Ascending aorta (tissue), 2 donors: Measurements from ENCODE around the gene C1orf50. TPM values are rescaled to one million over a fixed set of nuclear protein-coding genes. Genes with fewer than 3 reads are reported as not detected.

Source experiments
- DNase-seq, 2 donors: peaks; one replicate each; pipeline ENCODE4 v3.0.0-alpha.2; 2019; ENCODE audit warnings: low spot score in 2 of 2
- H3K27ac ChIP-seq, 2 donors: fragments of 200-600 bp; sonication (generic); one replicate each; pipeline ENCODE4 v1.5.1; 2016 to 2017; ENCODE audit warnings: mild to moderate bottlenecking in 1 of 2
- H3K27me3 ChIP-seq: fragments of 200-600 bp; sonication (generic); one replicate; pipeline ENCODE4 v1.5.1; 2017
- H3K36me3 ChIP-seq, 2 donors: fragments of 200-600 bp; sonication (generic); one replicate each; pipeline ENCODE4 v1.5.1; 2016
- H3K4me1 ChIP-seq, 2 donors: fragments of 200-600 bp; sonication (generic); one replicate each; pipeline ENCODE4 v1.5.1; 2016 to 2017; ENCODE audit warnings: mild to moderate bottlenecking in 1 of 2
- H3K4me3 ChIP-seq, 2 donors: fragments of 200-600 bp; sonication (generic); one replicate each; pipeline ENCODE4 v1.5.1; 2016 to 2017; ENCODE audit warnings: mild to moderate bottlenecking in 1 of 2
- H3K9me3 ChIP-seq, 2 donors: fragments of 200-600 bp; sonication (generic); one replicate each; pipeline ENCODE4 v1.5.1; 2016
- CTCF ChIP-seq, 3 experiments: fragments of 200-600 bp in 2 of 3; fragments of 450-650 bp in 1 of 3; sonication (generic) in 2 of 3; IDR thresholded peaks; one replicate each; pipeline ENCODE4 v1.5.1; 2016 to 2019; ENCODE audit warnings: antibody characterized with exemption in 3 of 3, mild to moderate bottlenecking in 1 of 3, moderate library complexity in 1 of 3
- intact Hi-C: fragments of 100-400 bp; cut with DNase I; formaldehyde crosslinking; loops from one replicate; pipeline ENCODE4 v1.15.1; 2023
- total RNA-seq: library from RNA; depleted of rRNA; stranded (reverse); fragments of >200 nt; gene quantifications from one replicate; pipeline ENCODE4 v1.1.0, GENCODE V29; 2016

C1orf50 gene
- total RNA-seq, 1 donor from 2014 or later = 0.64 TPM

- no peaks in the 10 kb centered on the region for H3K9me3 ChIP-seq
- no peaks in the 10 kb centered on the region for H3K4me1 ChIP-seq
- TF ChIP-seq CTCF (IDR thresholded peaks at IDR 0.05) = no peak
- intact Hi-C loops = no loop called here
- H3K27me3 ChIP-seq = no peaks in the 10 kb centered on the region
- no peak overlapping the region for H3K27ac ChIP-seq
- no peak overlapping the region for H3K4me3 ChIP-seq
- no peak for DNase-seq
- peaks cover 11 to 13% of the 10 kb centered on the region in 2 donors for H3K36me3 ChIP-seq
Measured at GRCh38 chr1:42741706-42742105, 25.3 kb upstream of the C1orf50 start.

GRCh38 chr1:42742141-42742540 lies 24.9 kb upstream of the C1orf50 start:
- H3K4me3 ChIP-seq = no peak overlapping the region
- intact Hi-C loops = no loop called here
- no peak for TF ChIP-seq CTCF (IDR thresholded peaks at IDR 0.05)
- H3K27ac ChIP-seq = no peak overlapping the region
- no peaks in the 10 kb centered on the region for H3K9me3 ChIP-seq
- H3K27me3 ChIP-seq = no peaks in the 10 kb centered on the region
- peaks cover 15 to 17% of the 10 kb centered on the region in 2 donors for H3K36me3 ChIP-seq
- H3K4me1 ChIP-seq = no peaks in the 10 kb centered on the region
- no peak for DNase-seq

GRCh38 chr1:42742617-42743316 lies 24.3 kb upstream of the C1orf50 start:
- intact Hi-C loops = no loop called here
- H3K4me3 ChIP-seq = no peak overlapping the region
- H3K27ac ChIP-seq = no peak overlapping the region
- no peaks in the 10 kb centered on the region for H3K27me3 ChIP-seq
- no peaks in the 10 kb centered on the region for H3K4me1 ChIP-seq
- H3K36me3 ChIP-seq = peaks cover 22 to 23% of the 10 kb centered on the region in 2 donors
- DNase-seq = no peak
- no peaks in the 10 kb centered on the region for H3K9me3 ChIP-seq
- TF ChIP-seq CTCF (IDR thresholded peaks at IDR 0.05) = no peak

GRCh38 chr1:42743317-42744147 lies 23.5 kb upstream of the C1orf50 start:
- no peaks in the 10 kb centered on the region for H3K4me1 ChIP-seq
- no peak for DNase-seq
- no peak overlapping the region for H3K4me3 ChIP-seq
- no peak for TF ChIP-seq CTCF (IDR thresholded peaks at IDR 0.05)
- H3K9me3 ChIP-seq = no peaks in the 10 kb centered on the region
- H3K36me3 ChIP-seq = peaks cover 23 to 31% of the 10 kb centered on the region in 2 donors
- no peak overlapping the region for H3K27ac ChIP-seq
- intact Hi-C loops = no loop called here
- H3K27me3 ChIP-seq = no peaks in the 10 kb centered on the region

GRCh38 chr1:42744148-42744413 lies 23.0 kb upstream of the C1orf50 start:
- intact Hi-C loops = no loop called here
- no peak for DNase-seq
- Histone ChIP-seq H3K4me3 (no peak overlapping the region), H3K9me3 (no peaks in the 10 kb centered on the region), H3K36me3 (peaks cover 27 to 36% of the 10 kb centered on the region in 2 donors), H3K27ac (no peak overlapping the region), H3K27me3 (no peaks in the 10 kb centered on the region), H3K4me1 (no peaks in the 10 kb centered on the region)
- TF ChIP-seq CTCF (IDR thresholded peaks at IDR 0.05) = no peak
